KMS-11 (cell line): ENCODE data around the gene LDLRAD3.

Source experiments
- H2AFZ ChIP-seq: fragments of 200-600 bp; sonication (generic); 2 replicates; pipeline ENCODE4 v1.6.1; 2016; ENCODE audit warnings: antibody characterized with exemption, mixed run types, low read depth
- H3K27ac ChIP-seq: fragments of 200-600 bp; sonication (generic); 2 replicates; pipeline ENCODE4 v1.6.1; 2016; ENCODE audit warnings: mild to moderate bottlenecking, mixed run types
- H3K27me3 ChIP-seq: fragments of 200-600 bp; sonication (generic); 2 replicates; pipeline ENCODE4 v1.6.1; 2017; ENCODE audit warnings: mild to moderate bottlenecking, low read depth, mixed run types, moderate library complexity; ENCODE audit not compliant: insufficient read depth
- H3K36me3 ChIP-seq: fragments of 200-600 bp; sonication (generic); 2 replicates; pipeline ENCODE4 v1.6.1; 2017; ENCODE audit warnings: mild to moderate bottlenecking, mixed run types; ENCODE audit not compliant: insufficient read depth
- H3K4me1 ChIP-seq: fragments of 200-600 bp; sonication (generic); 2 replicates; pipeline ENCODE4 v1.6.1; 2016; ENCODE audit warnings: mild to moderate bottlenecking, low read depth, mixed run types; ENCODE audit not compliant: poor library complexity, severe bottlenecking
- H3K4me2 ChIP-seq: fragments of 200-600 bp; sonication (generic); 2 replicates; pipeline ENCODE4 v1.7.0; 2016; ENCODE audit warnings: mild to moderate bottlenecking, mixed run types
- H3K4me3 ChIP-seq: fragments of 200-600 bp; sonication (generic); IDR thresholded peaks from 2 replicates; pipeline ENCODE4 v1.6.1; 2017; ENCODE audit warnings: low read depth, low read length, mixed read lengths; ENCODE audit not compliant: insufficient read depth
- H3K79me2 ChIP-seq: fragments of 200-600 bp; sonication (generic); 2 replicates; pipeline ENCODE4 v1.6.1; 2016; ENCODE audit warnings: low read depth, mixed run types; ENCODE audit not compliant: insufficient read depth
- H3K9ac ChIP-seq: fragments of 200-600 bp; sonication (generic); 2 replicates; pipeline ENCODE4 v1.6.1; 2016; ENCODE audit warnings: mild to moderate bottlenecking, mixed run types
- H4K20me1 ChIP-seq: fragments of 200-600 bp; sonication (generic); 2 replicates; pipeline ENCODE4 v1.6.1; 2016; ENCODE audit warnings: mild to moderate bottlenecking, mixed run types; ENCODE audit not compliant: insufficient read depth
- CTCF ChIP-seq: fragments of 200-600 bp; sonication (generic); conservative IDR thresholded peaks from 2 replicates; pipeline ENCODE4 v1.6.1; 2017; ENCODE audit warnings: low read depth, mild to moderate bottlenecking, antibody characterized with exemption, low read length, moderate library complexity, mixed read lengths

The LDLRAD3 gene

GRCh38 chr11:36103933-36104530 lies 160.2 kb downstream of the LDLRAD3 start:
- Histone ChIP-seq H3K79me2 (no peaks in the 10 kb centered on the region), H4K20me1 (no peaks in the 10 kb centered on the region), H2AFZ (no peak overlapping the region), H3K9ac (no peak overlapping the region), H3K27ac (no peak overlapping the region), H3K4me2 (no peak overlapping the region), H3K27me3 (no peaks in the 10 kb centered on the region), H3K36me3 (no peaks in the 10 kb centered on the region), H3K4me3 (no peak overlapping the region), H3K4me1 (peaks cover 7% of the 10 kb centered on the region)
- TF ChIP-seq CTCF: no peak

DNA sequence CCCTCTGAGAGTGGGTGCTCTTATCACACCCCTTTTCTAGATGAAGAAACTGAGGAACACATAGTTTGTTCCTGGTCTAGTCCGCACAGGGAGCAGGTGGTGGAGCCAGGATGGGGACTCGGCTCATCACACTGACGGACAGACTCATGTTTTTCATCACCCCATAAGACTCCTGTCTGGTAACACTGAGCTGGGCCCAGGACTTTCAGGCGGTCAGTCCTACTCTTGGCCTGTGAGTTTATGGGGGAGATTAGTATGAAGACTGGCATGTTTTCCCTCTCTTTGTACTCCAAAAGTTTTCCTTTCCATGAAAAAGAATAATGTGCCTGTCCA lies 160.8 kb downstream of the LDLRAD3 start:
- Histone ChIP-seq H3K36me3 (no peaks in the 10 kb centered on the region), H3K4me1 (peaks cover 13% of the 10 kb centered on the region), H3K27me3 (no peaks in the 10 kb centered on the region), H3K9ac (no peak overlapping the region), H2AFZ (no peak overlapping the region), H3K4me3 (no peak overlapping the region), H3K79me2 (no peaks in the 10 kb centered on the region), H4K20me1 (no peaks in the 10 kb centered on the region), H3K27ac (no peak overlapping the region), H3K4me2 (no peak overlapping the region)
- no peak for TF ChIP-seq CTCF

DNA sequence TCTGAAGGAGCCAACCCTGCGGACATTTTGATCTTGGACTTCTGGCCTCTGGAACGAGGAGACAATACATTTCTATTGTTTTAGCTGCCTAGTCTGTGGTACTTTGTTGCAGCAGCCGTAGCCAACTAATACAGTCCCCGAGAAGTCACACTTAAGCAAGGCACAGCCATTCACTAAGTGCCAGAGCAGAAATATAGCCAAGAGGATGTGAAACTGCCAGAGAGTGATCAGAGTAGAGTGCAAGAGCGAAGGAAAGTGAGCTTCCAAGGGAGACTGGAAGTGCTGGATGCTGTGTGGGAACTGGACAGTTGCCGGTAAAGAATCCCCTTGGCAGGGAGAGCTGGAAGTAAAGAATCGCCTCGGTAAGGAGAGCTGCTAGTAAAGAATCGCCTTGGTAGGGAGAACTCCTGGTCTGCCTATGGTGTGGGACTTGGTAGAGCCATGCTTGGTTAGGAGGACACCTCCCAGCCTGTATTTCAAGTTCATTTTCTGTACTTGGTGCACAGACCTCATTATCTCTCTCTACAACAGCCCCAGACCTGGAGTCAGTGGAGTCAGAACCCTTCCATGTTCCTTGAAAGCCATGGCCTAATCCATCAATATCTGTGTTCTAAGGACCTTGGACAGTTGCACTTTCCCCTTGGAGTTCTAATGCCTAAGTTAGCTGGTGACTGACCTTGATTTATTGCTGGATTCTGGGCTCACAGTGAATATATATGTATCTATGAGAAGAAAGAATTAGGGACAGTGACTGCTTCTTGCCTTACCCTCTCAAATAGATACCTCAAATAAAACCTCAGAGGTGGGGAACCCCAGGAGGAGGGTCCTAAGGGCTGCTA lies 162.1 kb downstream of the LDLRAD3 start:
- Histone ChIP-seq H3K4me2 (no peak overlapping the region), H3K79me2 (no peaks in the 10 kb centered on the region), H3K9ac (no peak overlapping the region), H3K4me3 (no peak overlapping the region), H3K36me3 (no peaks in the 10 kb centered on the region), H2AFZ (no peak overlapping the region), H3K27me3 (no peaks in the 10 kb centered on the region), H4K20me1 (no peaks in the 10 kb centered on the region), H3K4me1 (peaks cover 27% of the 10 kb centered on the region), H3K27ac (no peak overlapping the region)
- TF ChIP-seq CTCF: no peak

GRCh38 chr11:36107547-36107946 lies 163.7 kb downstream of the LDLRAD3 start:
- Histone ChIP-seq H3K36me3 (no peaks in the 10 kb centered on the region), H3K4me3 (no peak overlapping the region), H3K9ac (no peak overlapping the region), H3K4me2 (no peak overlapping the region), H3K27ac (no peak overlapping the region), H4K20me1 (no peaks in the 10 kb centered on the region), H3K4me1 (peaks cover 42% of the 10 kb centered on the region), H3K27me3 (no peaks in the 10 kb centered on the region), H2AFZ (no peak overlapping the region), H3K79me2 (no peaks in the 10 kb centered on the region)
- TF ChIP-seq CTCF: no peak
